Measurements from ENCODE around the gene CORO1C.

CORO1C gene

DNA sequence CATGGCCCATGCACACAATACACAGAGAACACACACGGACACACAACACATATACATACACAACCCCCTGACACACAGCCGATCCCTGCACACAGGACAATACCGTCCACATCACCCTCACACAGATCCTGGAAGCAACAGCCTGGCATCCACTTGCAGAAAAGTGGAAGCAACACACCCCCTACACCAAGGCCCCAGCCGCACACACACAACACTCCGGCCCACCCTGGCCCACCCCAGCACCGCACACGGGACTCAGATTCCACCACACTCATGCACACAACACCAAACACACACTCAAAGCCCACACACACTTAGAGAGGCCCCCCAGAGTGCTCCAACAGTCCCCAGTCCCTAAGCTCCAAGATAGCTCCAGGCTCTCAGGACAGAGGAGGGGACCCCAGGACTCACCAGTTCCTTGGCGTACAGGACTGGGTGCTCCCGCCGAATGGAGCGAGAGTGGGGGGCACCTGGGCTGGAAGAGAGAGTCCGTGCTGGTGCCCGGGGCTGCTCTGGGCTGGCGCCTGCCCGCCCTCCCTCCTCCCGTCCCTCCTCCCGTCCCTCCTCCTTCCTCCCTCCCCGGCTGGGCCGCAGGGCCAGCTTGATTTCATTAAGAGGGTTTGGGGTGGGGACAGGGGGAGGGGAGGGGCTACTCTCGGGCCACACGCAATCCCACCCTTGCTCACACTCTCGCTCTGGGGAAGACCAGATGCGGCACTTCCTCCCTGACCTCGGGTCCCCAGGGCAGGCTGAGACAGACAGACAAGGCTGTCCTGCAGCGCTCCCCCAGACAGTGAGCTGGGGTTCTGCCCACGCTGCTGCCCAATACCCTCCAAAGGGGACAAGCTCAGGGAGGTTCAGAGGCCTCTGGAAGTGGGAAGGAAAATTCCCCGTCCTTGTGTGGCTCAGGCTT is 133.5 kb downstream of the CORO1C start, which contains the start of gene TMEM119:
Gene TMEM119 (minus strand): TSS at position 526 of the 913 bp plus-strand sequence. CDS start 5,701 bp downstream, outside the sequence.
- FAIRE-seq = no peak

DNA sequence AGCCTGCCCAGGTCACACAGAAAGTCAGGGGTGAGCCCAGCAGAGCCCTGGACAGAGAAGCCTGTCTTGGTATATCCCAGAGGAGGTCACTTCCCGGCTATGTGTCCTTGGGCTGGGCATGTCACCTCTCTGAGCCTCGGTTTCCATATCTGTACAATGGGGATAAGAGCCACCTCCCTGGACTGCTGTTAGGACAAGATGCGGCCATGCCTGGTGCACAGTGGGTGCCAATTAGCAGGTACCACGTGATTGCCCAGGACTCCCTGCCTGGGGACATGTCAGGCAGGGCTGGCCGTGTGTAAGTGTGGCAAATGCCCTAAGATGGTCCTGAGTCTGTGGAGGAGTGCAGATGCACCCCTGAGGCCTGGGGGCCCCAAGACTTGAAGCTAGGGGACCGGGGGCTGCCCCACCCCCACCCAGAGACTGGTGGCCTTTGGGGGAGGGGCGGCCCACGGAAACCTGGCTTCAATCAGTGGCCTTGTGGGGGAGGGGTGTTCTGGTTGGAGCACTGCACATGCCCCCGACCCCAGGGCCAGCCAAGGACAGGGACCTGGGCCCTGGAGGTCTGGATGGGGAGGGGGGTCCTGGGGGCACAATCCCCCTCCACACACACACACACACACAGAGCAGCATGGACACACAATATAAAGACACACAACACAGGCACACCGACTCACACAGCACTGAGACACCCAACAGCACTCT is 134.3 kb downstream of the CORO1C start:
- FAIRE-seq = no peak

DNA sequence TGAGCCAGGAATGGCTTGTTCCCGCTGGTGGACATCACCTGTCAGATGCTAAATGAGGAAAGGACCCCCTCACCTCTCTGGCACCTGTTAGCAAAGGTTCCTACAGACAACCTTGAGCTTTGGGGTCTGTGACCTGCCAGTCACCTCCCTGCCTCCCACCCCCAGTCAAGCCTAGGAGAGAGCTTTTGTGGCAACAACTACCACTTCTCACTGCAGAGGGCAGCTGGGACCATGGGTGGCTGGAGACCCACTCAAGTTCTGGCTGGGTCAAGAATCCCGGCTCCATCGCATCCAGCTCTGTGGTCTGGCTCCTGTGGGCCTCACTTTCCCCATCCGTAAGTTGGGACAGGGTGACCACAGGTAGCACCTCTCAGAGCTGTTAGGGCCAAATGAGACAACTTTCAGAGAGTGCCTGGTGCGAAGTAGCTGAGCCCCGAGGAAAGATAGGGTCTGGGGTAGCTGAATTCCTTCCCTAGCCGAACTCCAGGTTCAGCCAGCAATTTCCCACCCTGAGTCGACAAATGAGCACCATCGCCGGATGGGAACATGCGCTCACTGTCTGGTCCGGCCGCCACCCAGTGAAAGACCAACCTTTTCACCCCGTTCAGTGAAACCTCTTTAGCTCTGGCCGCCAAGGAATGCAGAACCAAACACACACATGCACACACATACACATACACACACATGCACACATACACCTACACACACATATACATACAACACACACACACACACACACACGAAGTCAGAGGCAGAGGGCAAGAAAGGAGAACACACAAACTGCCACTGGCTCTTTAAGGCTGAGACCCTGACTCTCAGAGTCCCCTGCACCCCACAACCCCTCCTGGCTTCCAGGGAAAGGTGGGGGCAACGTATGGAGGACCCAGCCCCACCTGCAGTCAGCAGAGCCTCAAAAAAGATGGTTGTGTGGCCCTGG is 135.3 kb downstream of the CORO1C start:
- FAIRE-seq = no peak

All from G401.6 (cell line).